Gastroesophageal sphincter (tissue), 4 donors: Measurements from ENCODE around the gene INVS. TPM values are rescaled to one million over a fixed set of nuclear protein-coding genes. Genes with fewer than 3 reads are reported as not detected.

Source experiments
- ATAC-seq: fragments of 150-250 bp; one replicate; pipeline ENCODE4 v1.9.1; 2016; ENCODE audit warnings: mild to moderate bottlenecking, moderate library complexity
- H3K27ac ChIP-seq, 4 donors: fragments of 200-600 bp; sonication (generic) in 3 of 4; 1 replicate in 3 of 4; 2 replicates in 1 of 4; pipeline ENCODE4 v1.5.1; 2016 to 2019
- H3K27me3 ChIP-seq: fragments of 200-600 bp; sonication (generic); one replicate; pipeline ENCODE4 v1.5.1; 2019
- H3K36me3 ChIP-seq, 2 donors: fragments of 200-600 bp; sonication (generic); one replicate each; pipeline ENCODE4 v1.5.1; 2019; ENCODE audit warnings: control low read depth in 1 of 2
- H3K4me1 ChIP-seq, 3 donors: fragments of 200-600 bp; sonication (generic); 1 replicate in 2 of 3; 2 replicates in 1 of 3; pipeline ENCODE4 v1.5.1; 2016 to 2019; ENCODE audit warnings: control low read depth in 2 of 3
- H3K4me3 ChIP-seq, 2 donors: fragments of 200-600 bp; sonication (generic); one replicate each; pipeline ENCODE4 v1.5.1; 2019; ENCODE audit warnings: mild to moderate bottlenecking in 1 of 2, moderate library complexity in 1 of 2
- H3K9me3 ChIP-seq, 3 donors: fragments of 200-600 bp; sonication (generic); one replicate each; pipeline ENCODE4 v1.5.1; 2017 to 2019; ENCODE audit warnings: control low read depth in 2 of 3
- CTCF ChIP-seq, 4 experiments: fragments of 200-600 bp in 2 of 4; fragments of 450-650 bp in 2 of 4; sonication (generic) in 1 of 4; IDR thresholded peaks; one replicate each; pipeline ENCODE4 v1.5.1; 2017 to 2019; ENCODE audit warnings: antibody characterized with exemption in 4 of 4, mild to moderate bottlenecking in 2 of 4, moderate library complexity in 2 of 4
- EP300 ChIP-seq: sonication (generic); formaldehyde crosslinking; IDR thresholded peaks from one replicate; pipeline ENCODE4 v1.6.1; 2017; ENCODE audit warnings: antibody characterized with exemption, mild to moderate bottlenecking
- POLR2A ChIP-seq, 2 donors: fragments of 450-650 bp; IDR thresholded peaks; one replicate each; pipeline ENCODE4 v1.6.1; 2017; ENCODE audit warnings: antibody characterized with exemption in 2 of 2, mild to moderate bottlenecking in 2 of 2, moderate library complexity in 1 of 2
- POLR2AphosphoS5 ChIP-seq: sonication (generic); formaldehyde crosslinking; IDR thresholded peaks from one replicate; pipeline ENCODE4 v1.6.1; 2017; ENCODE audit warnings: antibody characterized with exemption
- WGBS, 2 donors: methylation state at CpG; one replicate each; pipeline ENCODE4 v1.1.5; 2018; ENCODE audit warnings: low coverage in 1 of 2; 5-methylcytosine and 5-hydroxymethylcytosine counted together
- total RNA-seq, 4 donors: library from RNA; depleted of rRNA; stranded (reverse); fragments of >200 nt; gene quantifications; one replicate each; pipeline ENCODE4 v1.1.0, GENCODE V29; 2016

Gene INVS
- total RNA-seq, 4 donors from 2014 or later, result 18.3 to 35.0 (median 25.6) TPM

GRCh38 chr9:100111235-100111634 is 12.2 kb downstream of the INVS start:
- Histone ChIP-seq H3K27ac (peak overlapping the region in 2 of 4 donors; percentile 19 to 53), H3K27me3 (no peaks in the 10 kb centered on the region), H3K4me3 (no peak overlapping the region), H3K36me3 (peaks cover 0 to 29% of the 10 kb centered on the region in 2 donors), H3K9me3 (no peaks in the 10 kb centered on the region), H3K4me1 (peaks cover 0 to 22% (median 11%) of the 10 kb centered on the region in 3 donors)
- ATAC-seq, result peak; percentile 93
- 19 to 35% methylated on average over 4 of the region's 4 CpGs for WGBS, 2 donors
- no peak for TF ChIP-seq CTCF (IDR thresholded peaks at IDR 0.05)
- TF ChIP-seq POLR2AphosphoS5, result peak; percentile 91
- no peak for TF ChIP-seq EP300

DNA sequence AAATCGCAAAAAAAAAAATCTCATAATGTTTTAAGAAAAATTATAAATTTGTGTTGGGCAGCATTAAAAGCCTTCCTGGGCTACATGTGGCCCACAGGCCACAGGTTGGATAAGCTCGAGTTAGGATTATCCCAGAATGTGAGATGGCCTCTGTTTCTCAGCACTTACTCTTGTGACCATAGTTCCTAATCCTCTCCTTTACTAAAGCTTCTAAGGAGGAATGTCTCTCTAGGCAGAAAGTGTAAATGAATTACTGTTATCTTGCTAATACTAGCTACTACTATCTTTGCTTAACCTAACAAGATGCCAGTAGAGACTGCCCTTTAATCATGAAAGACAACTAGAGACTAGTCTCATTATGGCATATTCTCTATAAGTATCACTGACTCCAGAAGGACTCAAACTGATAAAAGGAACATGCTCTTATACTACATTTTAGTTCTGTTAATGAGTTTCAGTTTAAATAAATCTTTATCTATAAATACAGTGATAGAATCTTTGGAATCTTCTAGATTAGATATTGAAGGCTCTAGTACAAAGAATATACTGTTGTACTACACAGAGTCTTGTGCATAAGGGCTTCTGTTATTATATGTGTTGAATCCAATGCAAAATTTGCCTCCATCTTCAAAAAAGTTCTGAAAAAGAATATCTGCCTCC is 13.8 kb downstream of the INVS start:
- no peak for ATAC-seq
- Histone ChIP-seq H3K27ac (no peak overlapping the region), H3K9me3 (no peaks in the 10 kb centered on the region), H3K4me1 (peaks cover 0 to 22% (median 11%) of the 10 kb centered on the region in 3 donors), H3K4me3 (no peak overlapping the region), H3K27me3 (no peaks in the 10 kb centered on the region), H3K36me3 (peaks cover 0 to 20% of the 10 kb centered on the region in 2 donors)
- TF ChIP-seq CTCF (IDR thresholded peaks at IDR 0.05) (no peak), POLR2AphosphoS5 (no peak), EP300 (no peak)
- 91 to 94% methylated on average over 2 of the region's 2 CpGs for WGBS, 2 donors

DNA sequence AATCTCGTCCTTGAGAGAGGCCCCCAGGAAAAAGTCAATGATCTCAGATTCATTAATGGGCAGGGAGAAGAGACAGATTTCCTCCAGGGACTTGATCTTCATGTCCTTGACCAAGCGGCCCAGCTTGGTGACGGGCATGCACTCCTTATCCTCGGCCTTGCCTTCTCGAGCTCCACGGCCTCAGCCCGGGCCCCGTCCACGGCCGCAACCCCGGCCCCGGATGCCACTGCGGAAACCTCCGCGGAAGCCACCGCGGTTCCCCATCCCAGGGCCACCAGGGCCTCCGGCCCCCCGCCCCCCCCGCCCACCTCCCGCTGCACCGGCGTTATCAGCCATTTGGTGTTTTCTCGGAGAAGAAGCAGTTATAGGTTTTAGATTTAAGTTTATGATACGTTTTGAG is 18.3 kb downstream of the INVS start:
- Histone ChIP-seq H3K27ac (no peak overlapping the region), H3K4me3 (no peak overlapping the region), H3K4me1 (no peaks in the 10 kb centered on the region), H3K36me3 (peaks cover 0 to 19% of the 10 kb centered on the region in 2 donors), H3K27me3 (no peaks in the 10 kb centered on the region), H3K9me3 (no peaks in the 10 kb centered on the region)
- ATAC-seq, result no peak
- no peak for TF ChIP-seq POLR2AphosphoS5
- no peak for TF ChIP-seq CTCF (IDR thresholded peaks at IDR 0.05)
- no peak for TF ChIP-seq POLR2A (IDR thresholded peaks at IDR 0.05)
- TF ChIP-seq EP300, result no peak
- WGBS, 2 donors, result 98 to 100% methylated on average over 4 to 8 of the region's 25 CpGs

DNA sequence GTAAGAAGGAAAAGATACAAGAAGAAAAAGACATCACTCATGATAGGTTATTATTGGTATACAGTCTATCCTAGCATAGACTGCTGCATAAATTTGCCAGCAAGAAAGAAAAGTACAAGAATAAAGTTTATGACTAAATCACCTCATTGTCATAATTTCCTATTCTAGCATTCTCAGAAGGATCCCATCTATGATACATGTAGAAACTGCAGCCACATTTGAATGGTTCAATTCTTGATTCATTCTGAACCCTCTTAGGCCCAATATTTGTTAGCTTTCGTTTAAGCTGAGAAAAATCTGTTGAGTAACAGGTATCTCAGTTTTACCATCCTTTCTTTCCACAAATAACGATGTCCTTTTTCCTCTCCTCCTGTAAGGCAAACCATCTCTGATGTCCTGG is 21.2 kb downstream of the INVS start:
- H3K27me3 ChIP-seq, result no peaks in the 10 kb centered on the region
- H3K27ac ChIP-seq, result no peak overlapping the region
- no peak overlapping the region for H3K4me3 ChIP-seq
- 90 to 100% methylated on average over 2 of the region's 2 CpGs for WGBS, 2 donors
- ATAC-seq, result no peak
- H3K36me3 ChIP-seq, result peaks cover 0 to 19% of the 10 kb centered on the region in 2 donors
- H3K9me3 ChIP-seq, result no peaks in the 10 kb centered on the region
- TF ChIP-seq POLR2AphosphoS5 (no peak), CTCF (IDR thresholded peaks at IDR 0.05) (no peak), POLR2A (IDR thresholded peaks at IDR 0.05) (no peak), EP300 (no peak)
- H3K4me1 ChIP-seq, result no peaks in the 10 kb centered on the region

DNA sequence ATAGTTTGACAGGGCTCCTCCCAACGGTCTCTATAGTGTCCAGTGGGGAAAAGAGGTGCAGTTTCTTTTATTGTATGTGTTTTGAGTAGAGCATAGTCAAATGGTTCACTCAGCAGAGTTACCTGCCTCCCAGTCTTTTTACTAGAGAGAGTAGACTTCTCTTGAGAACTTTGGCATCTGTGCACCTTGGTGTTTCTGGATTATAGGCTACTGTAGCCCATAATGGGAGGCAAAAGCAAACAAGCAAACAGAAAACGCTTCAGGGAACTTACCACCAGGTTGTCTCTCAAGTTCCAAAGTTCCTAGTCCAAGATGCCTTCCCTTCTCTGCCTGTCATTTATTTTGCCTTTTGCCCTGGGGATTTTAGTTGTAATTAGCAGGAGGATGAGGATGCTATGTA is 26.2 kb downstream of the INVS start:
- peaks cover 0 to 22% of the 10 kb centered on the region in 2 donors for H3K36me3 ChIP-seq
- no peak overlapping the region for H3K4me3 ChIP-seq
- no peaks in the 10 kb centered on the region for H3K9me3 ChIP-seq
- no peaks in the 10 kb centered on the region for H3K4me1 ChIP-seq
- no peaks in the 10 kb centered on the region for H3K27me3 ChIP-seq
- ATAC-seq, result no peak
- no peak overlapping the region for H3K27ac ChIP-seq
- 84% methylated on average over 2 of the region's 2 CpGs; no CpG with 5 or more reads in 1 of the 2 donors for WGBS, 2 donors
- TF ChIP-seq POLR2A (IDR thresholded peaks at IDR 0.05) (no peak), EP300 (no peak), CTCF (IDR thresholded peaks at IDR 0.05) (no peak), POLR2AphosphoS5 (no peak)
